GM12874 (cell line): ENCODE results near the gene CPLANE2.

ENCODE experiments used
- TF ChIP-seq, protein P1 (sequence below): IDR thresholded peaks from 2 replicates; pipeline ENCODE4 v1.5.1; 2011; ENCODE audit warnings: low read depth, mild to moderate bottlenecking, control low read depth, low read length, moderate library complexity; ENCODE audit not compliant: insufficient read depth

Gene CPLANE2

DNA sequence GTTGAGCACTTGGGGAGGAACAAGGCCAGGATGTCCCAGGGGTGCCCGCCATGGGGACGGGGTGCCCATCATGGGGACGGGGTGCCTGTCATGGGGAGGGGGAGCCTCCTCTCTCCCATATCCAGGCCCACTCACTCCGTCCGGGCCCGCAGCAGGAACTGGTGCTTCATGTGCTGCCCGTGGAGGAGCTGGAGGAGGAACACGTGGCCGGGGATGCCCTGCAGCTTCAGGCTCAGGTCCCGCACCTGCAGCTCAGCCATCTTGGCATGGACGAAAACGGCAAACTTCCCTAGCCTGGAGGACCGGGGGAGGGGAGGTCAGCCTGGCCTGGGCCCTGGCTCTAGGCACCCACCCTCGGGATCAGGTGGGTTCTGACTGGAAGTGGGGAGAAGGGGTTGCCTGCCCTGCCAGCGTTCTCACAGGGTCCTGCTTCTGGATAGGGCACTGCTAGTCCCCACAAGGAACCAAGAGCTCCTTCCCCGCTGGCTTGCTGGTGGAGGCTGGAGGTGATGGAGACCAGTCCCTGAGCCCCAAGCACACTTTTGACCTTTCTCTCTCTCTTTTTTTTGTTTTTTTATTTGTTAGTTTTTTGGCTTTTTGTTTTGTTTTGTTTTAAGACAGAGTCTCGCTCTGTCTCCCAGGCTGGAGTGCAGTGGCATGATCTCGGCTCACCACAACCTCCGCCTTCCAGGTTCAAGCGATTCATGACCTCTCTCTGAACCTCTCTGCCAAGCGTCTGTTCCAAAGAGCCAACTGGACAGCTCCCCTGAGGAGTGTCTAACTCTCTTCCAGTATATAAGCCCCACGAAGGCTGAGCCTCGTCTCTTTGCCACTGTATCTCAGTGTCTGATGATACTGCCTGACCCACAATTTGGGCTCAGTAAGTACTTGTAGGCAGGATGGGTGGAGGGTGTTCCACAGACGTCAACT, 34.4 kb downstream of the CPLANE2 start:
- TF ChIP-seq, protein P1, sequence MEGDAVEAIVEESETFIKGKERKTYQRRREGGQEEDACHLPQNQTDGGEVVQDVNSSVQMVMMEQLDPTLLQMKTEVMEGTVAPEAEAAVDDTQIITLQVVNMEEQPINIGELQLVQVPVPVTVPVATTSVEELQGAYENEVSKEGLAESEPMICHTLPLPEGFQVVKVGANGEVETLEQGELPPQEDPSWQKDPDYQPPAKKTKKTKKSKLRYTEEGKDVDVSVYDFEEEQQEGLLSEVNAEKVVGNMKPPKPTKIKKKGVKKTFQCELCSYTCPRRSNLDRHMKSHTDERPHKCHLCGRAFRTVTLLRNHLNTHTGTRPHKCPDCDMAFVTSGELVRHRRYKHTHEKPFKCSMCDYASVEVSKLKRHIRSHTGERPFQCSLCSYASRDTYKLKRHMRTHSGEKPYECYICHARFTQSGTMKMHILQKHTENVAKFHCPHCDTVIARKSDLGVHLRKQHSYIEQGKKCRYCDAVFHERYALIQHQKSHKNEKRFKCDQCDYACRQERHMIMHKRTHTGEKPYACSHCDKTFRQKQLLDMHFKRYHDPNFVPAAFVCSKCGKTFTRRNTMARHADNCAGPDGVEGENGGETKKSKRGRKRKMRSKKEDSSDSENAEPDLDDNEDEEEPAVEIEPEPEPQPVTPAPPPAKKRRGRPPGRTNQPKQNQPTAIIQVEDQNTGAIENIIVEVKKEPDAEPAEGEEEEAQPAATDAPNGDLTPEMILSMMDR = no peak

DNA sequence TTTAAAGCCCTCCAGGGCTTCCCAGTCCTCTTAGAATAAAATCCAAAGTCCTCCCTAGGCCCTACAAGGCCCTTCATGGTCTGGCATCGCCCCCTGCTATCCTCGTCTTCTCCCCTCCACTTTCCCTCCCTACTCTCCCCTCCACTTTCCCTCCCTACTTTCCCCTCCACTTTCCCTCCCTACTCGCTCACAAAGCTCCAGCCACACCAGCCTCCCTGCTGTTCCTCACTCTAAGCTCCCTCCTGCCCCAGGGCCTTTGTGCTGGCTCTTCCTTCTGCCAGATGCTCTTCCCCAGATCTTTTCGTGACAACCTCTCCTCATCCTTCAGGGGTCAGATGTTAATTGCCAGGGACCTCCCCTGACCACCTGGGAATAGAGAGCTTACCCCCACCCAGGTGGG, 37.3 kb downstream of the CPLANE2 start:
- TF ChIP-seq, protein P1 = no peak

DNA sequence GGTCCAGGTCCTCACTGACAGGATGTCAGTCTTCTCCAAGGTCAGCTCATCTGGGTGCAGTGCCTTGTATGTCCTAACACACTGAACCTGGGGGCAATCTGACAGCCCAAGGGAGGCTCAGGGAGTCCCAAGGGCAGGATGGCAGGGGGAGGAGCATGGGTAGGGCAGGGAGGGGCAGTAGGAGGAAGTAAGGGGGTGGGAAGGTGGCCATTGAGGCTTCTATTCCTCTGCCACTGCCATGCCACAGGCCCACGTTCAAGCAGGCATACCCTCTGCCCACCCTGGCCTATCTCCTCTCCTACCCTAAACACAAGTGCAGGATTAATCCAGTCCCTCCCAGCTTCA, 37.9 kb downstream of the CPLANE2 start:
- TF ChIP-seq, protein P1 = no peak

DNA sequence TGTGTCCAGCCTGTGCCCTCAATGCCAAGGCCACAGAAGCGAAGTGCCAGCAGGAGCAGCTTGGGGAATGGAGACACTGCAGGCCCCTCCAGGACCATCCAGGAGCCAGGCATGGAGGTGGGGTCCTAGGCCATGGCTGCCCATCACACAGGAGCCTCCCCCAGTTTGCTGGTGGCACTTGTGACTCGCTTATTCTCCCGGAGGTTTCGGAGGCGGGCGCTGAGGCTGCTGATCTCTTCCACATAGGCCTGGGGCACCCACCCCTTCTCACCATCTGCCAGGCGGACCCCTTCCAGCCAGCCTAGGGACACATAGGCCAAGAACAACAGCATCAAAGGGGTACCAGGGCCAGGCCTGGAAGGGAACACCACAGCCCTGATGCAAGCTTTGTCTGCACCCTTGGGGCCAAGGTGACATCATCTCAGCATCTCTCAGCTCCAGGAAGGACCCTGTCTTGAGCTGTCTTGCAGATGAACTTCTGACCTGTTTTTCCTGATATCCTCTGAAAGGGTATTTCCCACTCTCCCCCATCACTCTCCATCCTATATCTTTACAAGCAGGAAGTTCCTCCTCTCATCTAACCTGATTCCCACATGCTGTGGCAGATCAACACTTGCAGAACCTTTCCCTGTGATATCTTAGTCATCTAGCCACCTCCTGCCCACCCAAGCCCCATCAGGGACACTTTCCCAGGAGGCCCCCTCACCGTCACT, 38.4 kb downstream of the CPLANE2 start:
- TF ChIP-seq, protein P1 = no peak

DNA sequence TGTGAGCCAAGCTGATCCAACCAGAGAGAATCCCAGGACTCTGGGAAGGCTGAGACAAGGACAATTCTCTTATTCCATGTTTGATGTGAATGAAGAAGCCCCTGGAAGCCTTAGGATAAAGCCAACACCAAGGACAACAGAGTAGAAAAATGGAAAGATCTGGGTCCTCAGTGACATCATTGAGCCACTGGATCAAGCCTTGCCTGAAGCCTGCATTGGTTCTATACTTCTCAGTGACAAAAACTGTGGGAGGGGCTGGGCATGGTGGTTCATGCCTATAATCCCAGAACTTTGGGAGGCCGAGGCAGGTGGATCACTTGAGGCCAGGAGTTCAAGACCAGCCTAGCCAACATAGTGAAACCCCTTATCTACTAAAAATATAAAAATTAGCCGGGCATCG, 40.1 kb downstream of the CPLANE2 start:
- TF ChIP-seq, protein P1 = no peak

DNA sequence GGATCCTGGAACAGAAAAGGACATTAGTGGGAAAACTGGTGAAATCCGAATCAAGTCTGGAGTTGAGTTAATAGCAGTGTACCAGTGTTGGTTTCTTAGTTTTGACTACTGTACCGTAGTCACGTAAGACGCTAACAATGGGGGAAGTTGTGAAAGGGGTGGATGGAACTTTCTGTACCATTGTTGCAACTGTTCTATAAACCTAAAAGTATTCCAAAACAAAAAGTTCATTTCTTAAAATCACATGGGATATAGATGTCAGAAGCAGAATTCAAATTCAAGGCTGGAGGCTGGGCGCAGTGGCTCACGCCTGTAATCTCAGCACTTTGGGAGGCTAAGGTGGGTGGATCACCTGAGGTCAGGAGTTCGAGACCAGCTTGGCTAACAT, 41.5 kb downstream of the CPLANE2 start:
- TF ChIP-seq, protein P1 = no peak

DNA sequence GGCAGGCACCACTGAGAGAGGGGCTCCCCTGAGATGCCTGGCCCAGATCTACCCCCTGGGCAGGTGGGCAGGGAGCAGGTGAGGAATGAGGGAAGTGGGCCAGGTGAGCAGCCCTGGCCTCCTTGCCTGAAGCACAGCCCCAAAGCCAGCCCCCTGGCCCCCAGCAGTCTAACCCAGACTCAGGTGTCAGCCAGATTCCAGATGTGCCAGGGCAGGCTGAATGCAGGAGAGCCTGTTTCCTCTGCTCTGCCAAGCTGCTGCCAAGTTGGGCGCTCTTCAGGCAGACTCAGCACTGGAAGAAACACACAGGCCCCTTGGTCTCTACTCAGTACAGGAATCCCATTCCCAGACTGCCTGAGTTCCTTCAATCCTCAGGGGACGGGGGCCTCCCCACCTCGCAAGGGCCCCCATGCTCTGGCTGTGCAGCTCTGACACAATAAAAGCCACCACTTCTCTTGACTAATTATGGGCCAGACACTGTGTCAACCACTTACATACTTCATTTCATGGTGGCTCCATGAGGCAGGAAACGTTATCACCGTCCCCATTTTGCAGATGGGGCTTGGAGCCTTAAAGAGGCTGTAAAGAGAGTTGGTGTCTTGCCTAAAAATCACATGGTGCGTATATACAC, 45.0 kb downstream of the CPLANE2 start:
- TF ChIP-seq, protein P1 = no peak
